GM12874 (cell line): Measurements from ENCODE around the gene CSNK2B.

Source experiments
- TF ChIP-seq, protein P1 (sequence below): IDR thresholded peaks from 2 replicates; pipeline ENCODE4 v1.5.1; 2011; ENCODE audit warnings: low read depth, mild to moderate bottlenecking, control low read depth, low read length, moderate library complexity; ENCODE audit not compliant: insufficient read depth

CSNK2B gene

DNA sequence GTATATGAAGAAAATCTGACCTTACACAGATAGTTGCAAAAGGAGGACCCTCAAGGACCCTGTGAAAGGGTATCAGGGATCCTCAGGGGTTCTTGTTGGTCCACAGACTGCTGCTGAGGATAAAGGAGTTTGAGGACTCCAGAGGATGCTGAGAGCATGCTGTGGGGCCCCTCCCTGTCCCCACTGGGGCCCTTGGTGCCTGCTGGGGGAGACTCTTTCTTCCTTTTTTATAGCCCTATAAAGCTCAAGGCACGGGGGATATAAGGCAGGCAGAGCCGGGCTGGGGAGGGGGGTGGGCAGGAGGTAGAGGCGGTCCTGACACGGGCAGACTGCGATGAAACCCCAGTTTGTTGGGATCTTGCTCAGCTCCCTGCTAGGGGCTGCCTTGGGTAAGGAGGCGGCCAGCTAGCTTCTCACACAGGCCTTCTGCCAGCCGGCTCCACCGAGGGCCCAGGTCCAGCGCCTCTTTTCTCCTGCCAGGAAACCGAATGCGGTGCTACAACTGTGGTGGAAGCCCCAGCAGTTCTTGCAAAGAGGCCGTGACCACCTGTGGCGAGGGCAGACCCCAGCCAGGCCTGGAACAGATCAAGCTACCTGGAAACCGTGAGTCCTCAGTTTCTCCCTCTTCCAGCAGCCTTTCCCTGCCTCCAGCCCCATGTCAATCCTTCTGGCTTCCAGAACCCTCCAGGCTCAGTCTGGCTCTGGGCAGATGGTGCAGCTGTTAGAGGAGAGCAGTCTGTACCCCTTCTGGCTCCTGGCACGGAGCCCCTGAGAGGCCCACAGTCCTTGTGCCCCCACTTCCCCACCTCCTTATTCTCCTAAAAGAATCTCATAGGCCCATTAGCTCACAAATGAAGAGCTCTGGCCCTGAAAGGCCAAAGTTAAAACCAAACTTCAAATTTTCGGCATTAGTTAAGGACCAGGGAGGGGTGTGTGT, 49.4 kb downstream of the CSNK2B start, which contains the start of gene LY6G6D:
TSS of gene LY6G6D (plus strand) at position 327 of the 937 bp plus-strand sequence. CDS start at position 335, 8 bp downstream.
- TF ChIP-seq, protein P1, sequence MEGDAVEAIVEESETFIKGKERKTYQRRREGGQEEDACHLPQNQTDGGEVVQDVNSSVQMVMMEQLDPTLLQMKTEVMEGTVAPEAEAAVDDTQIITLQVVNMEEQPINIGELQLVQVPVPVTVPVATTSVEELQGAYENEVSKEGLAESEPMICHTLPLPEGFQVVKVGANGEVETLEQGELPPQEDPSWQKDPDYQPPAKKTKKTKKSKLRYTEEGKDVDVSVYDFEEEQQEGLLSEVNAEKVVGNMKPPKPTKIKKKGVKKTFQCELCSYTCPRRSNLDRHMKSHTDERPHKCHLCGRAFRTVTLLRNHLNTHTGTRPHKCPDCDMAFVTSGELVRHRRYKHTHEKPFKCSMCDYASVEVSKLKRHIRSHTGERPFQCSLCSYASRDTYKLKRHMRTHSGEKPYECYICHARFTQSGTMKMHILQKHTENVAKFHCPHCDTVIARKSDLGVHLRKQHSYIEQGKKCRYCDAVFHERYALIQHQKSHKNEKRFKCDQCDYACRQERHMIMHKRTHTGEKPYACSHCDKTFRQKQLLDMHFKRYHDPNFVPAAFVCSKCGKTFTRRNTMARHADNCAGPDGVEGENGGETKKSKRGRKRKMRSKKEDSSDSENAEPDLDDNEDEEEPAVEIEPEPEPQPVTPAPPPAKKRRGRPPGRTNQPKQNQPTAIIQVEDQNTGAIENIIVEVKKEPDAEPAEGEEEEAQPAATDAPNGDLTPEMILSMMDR, result no peak

DNA sequence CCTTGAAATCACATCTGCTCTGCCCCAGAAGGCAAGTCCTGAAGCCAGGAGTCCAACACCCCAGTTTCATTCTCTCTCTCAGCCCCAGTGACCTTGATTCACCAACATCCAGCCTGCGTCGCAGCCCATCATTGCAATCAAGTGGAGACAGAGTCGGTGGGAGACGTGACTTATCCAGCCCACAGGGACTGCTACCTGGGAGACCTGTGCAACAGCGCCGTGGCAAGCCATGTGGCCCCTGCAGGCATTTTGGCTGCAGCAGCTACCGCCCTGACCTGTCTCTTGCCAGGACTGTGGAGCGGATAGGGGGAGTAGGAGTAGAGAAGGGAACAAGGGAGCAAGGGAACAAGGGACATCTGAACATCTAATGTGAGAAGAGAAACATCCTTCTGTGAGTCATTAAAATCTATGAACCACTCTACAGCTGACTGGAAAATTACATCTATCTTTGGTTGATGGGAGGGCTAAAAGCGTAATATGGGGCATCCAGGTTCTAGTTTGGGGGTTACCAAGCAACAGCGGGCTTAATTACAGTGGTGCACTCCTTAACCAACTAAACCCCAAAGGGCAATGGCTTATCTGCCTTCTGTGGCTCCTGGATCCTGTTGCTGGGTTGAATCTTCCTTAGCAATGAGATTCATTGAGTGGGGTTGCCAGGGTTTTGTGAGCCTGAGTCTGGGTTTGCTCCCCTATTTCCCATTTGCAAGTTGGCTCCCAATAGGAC, 51.8 kb downstream of the CSNK2B start:
- TF ChIP-seq, protein P1, result no peak

DNA sequence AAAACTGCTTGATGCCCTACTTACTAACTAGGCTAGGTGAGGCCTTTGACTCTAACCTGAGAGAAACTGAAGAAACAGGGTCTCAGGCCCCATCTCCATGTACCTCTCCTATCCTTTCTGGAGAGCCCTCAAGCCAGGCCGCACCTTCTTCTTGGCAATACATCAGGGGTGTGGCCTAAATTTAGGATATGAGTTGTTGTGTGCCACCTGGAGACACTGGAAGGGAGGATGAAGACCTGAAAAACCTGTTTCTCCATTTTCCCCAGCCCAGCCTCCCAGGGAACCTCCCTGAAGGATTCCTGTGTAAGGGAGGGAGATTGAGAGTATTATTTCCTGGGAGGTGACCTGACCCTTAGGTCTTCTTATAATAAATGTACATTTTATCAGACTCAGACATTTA, 52.4 kb downstream of the CSNK2B start:
- TF ChIP-seq, protein P1, result no peak

DNA sequence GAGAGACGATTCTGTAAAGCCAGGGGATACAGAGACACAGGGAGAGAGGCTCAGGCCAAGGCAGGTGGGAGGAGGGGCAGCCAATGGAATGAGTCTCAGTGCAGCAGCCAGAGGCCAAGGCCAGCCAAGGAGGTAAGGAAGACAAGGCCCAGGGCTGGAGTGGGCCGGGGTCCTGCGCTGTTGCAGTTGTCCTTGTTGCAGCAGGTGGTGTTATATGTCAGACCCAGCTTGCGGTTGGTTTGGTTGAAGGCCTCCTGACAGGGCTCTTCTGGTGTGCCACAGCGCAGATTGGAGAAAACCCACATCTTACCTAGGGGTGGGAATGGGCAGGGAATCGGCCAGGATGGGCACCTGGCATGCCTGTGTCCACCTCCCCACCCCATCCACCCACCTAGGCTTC, 53.1 kb downstream of the CSNK2B start:
- TF ChIP-seq, protein P1, result no peak
